Measurements from ENCODE around the gene FUCA1. TPM values are rescaled to one million over a fixed set of nuclear protein-coding genes. Genes with fewer than 3 reads are reported as not detected.

FUCA1 gene
- total RNA-seq: 1 to 10 TPM; 5.5 to 9.0 TPM

GRCh38 chr1:23867895-23868556 is at the start of gene FUCA1:
TSS of gene FUCA1 (minus strand) at chr1:23868290. CDS start at chr1:23868286, 4 bp downstream.
- no peaks in the 10 kb centered on the region for H3K36me3 Mint-ChIP-seq (ENCODE audit: insufficient read depth in 2 of 2)
- H3K27me3 Mint-ChIP-seq (ENCODE audit: low read depth): peaks cover 8% of the 10 kb centered on the region
- DNase-seq: peak; percentile 95 to 96
- peak; percentile 100 for ATAC-seq (replicated peaks in 1 of 2)
- peak within 1 kb of the TSS; percentile 74 to 86 for H3K4me3 Mint-ChIP-seq
- H3K9me3 Mint-ChIP-seq: no peaks in the 10 kb centered on the region
- peaks cover 21% of the 10 kb centered on the region for H3K4me1 Mint-ChIP-seq (ENCODE audit: low read depth)
- no peak within 1 kb of the TSS for H3K27ac Mint-ChIP-seq

- peak; percentile 94 to 97 for ATAC-seq (replicated peaks in 1 of 2)
- no peaks in the 10 kb centered on the region for H3K27me3 Mint-ChIP-seq (ENCODE audit: low read depth)
- H3K4me3 Mint-ChIP-seq: peak overlapping the region in 1 of 2 donors; percentile 47
- peaks cover 32% of the 10 kb centered on the region for H3K4me1 Mint-ChIP-seq (ENCODE audit: low read depth)
- no peak overlapping the region for H3K27ac Mint-ChIP-seq
- H3K36me3 Mint-ChIP-seq (ENCODE audit: insufficient read depth in 2 of 2): no peaks in the 10 kb centered on the region
- no peaks in the 10 kb centered on the region for H3K9me3 Mint-ChIP-seq
- peak; percentile 69 to 74 for DNase-seq
These were observed 48.4 kb upstream of the FUCA1 start for GRCh38 chr1:23916209-23917131.

GRCh38 chr1:23915466-23915865 is 47.4 kb upstream of the FUCA1 start:
- Mint-ChIP-seq H3K27me3 (ENCODE audit: low read depth) (no peaks in the 10 kb centered on the region), H3K27ac (no peak overlapping the region), H3K4me1 (ENCODE audit: low read depth) (peaks cover 42% of the 10 kb centered on the region), H3K36me3 (ENCODE audit: insufficient read depth in 2 of 2) (no peaks in the 10 kb centered on the region), H3K4me3 (no peak overlapping the region), H3K9me3 (no peaks in the 10 kb centered on the region)
- no peak for ATAC-seq (replicated peaks in 1 of 2)
- no peak for DNase-seq

GRCh38 chr1:23914921-23915320 is 46.8 kb upstream of the FUCA1 start:
- Mint-ChIP-seq H3K27me3 (ENCODE audit: low read depth) (no peaks in the 10 kb centered on the region), H3K4me1 (ENCODE audit: low read depth) (peaks cover 48% of the 10 kb centered on the region), H3K9me3 (no peaks in the 10 kb centered on the region), H3K4me3 (no peak overlapping the region), H3K36me3 (ENCODE audit: insufficient read depth in 2 of 2) (no peaks in the 10 kb centered on the region), H3K27ac (no peak overlapping the region)
- ATAC-seq (replicated peaks in 1 of 2): no peak
- no peak for DNase-seq

- peak; percentile 24 to 28 for DNase-seq
- peak within 1 kb of the TSS; percentile 4 to 64 for H3K4me3 Mint-ChIP-seq
- no peaks in the 10 kb centered on the region for H3K9me3 Mint-ChIP-seq
- no peaks in the 10 kb centered on the region for H3K36me3 Mint-ChIP-seq (ENCODE audit: insufficient read depth in 2 of 2)
- no peaks in the 10 kb centered on the region for H3K27me3 Mint-ChIP-seq (ENCODE audit: low read depth)
- ATAC-seq (replicated peaks in 1 of 2): peak; percentile 8 to 42
- peaks cover 63% of the 10 kb centered on the region for H3K4me1 Mint-ChIP-seq (ENCODE audit: low read depth)
- H3K27ac Mint-ChIP-seq: no peak within 1 kb of the TSS
These were observed 45.3 kb upstream of the FUCA1 start, which contains the start of gene CNR2 for GRCh38 chr1:23913212-23913880. TSS of gene CNR2 (minus strand) at chr1:23913362. CDS start at chr1:23875617, 37,745 bp downstream.

GRCh38 chr1:23911921-23912320 is 43.8 kb upstream of the FUCA1 start:
- H3K27me3 Mint-ChIP-seq (ENCODE audit: low read depth): no peaks in the 10 kb centered on the region
- peak overlapping the region; percentile 3 to 44 for H3K4me3 Mint-ChIP-seq
- DNase-seq (no peak), ATAC-seq (replicated peaks in 1 of 2) (no peak)
- no peaks in the 10 kb centered on the region for H3K36me3 Mint-ChIP-seq (ENCODE audit: insufficient read depth in 2 of 2)
- H3K9me3 Mint-ChIP-seq: no peaks in the 10 kb centered on the region
- H3K27ac Mint-ChIP-seq: no peak overlapping the region
- H3K4me1 Mint-ChIP-seq (ENCODE audit: low read depth): peaks cover 72% of the 10 kb centered on the region

GRCh38 chr1:23910553-23911246 is 42.6 kb upstream of the FUCA1 start:
- Mint-ChIP-seq H3K27ac (no peak overlapping the region), H3K27me3 (ENCODE audit: low read depth) (no peaks in the 10 kb centered on the region), H3K4me3 (peak overlapping the region; percentile 40 to 71), H3K36me3 (ENCODE audit: insufficient read depth in 2 of 2) (no peaks in the 10 kb centered on the region), H3K9me3 (no peaks in the 10 kb centered on the region), H3K4me1 (ENCODE audit: low read depth) (peaks cover 80% of the 10 kb centered on the region)
- ATAC-seq (replicated peaks in 1 of 2) (peak; percentile 31 to 33), DNase-seq (no peak)

- H3K27ac Mint-ChIP-seq: no peak overlapping the region
- ATAC-seq (replicated peaks in 1 of 2) (no peak), DNase-seq (no peak)
- H3K4me3 Mint-ChIP-seq: peak overlapping the region; percentile 24 to 71
- H3K4me1 Mint-ChIP-seq (ENCODE audit: low read depth): peaks cover 85% of the 10 kb centered on the region
- no peaks in the 10 kb centered on the region for H3K9me3 Mint-ChIP-seq
- no peaks in the 10 kb centered on the region for H3K27me3 Mint-ChIP-seq (ENCODE audit: low read depth)
- H3K36me3 Mint-ChIP-seq (ENCODE audit: insufficient read depth in 2 of 2): no peaks in the 10 kb centered on the region
These were observed 42.1 kb upstream of the FUCA1 start for GRCh38 chr1:23910144-23910543.

GRCh38 chr1:23909412-23909811 is 41.3 kb upstream of the FUCA1 start:
- no peak for DNase-seq
- Mint-ChIP-seq H3K9me3 (no peaks in the 10 kb centered on the region), H3K27me3 (ENCODE audit: low read depth) (no peaks in the 10 kb centered on the region), H3K27ac (no peak overlapping the region), H3K36me3 (ENCODE audit: insufficient read depth in 2 of 2) (no peaks in the 10 kb centered on the region), H3K4me3 (peak overlapping the region; percentile 6 to 71), H3K4me1 (ENCODE audit: low read depth) (peaks cover 92% of the 10 kb centered on the region)
- ATAC-seq (replicated peaks in 1 of 2): no peak

GRCh38 chr1:23908453-23909341 is 40.6 kb upstream of the FUCA1 start:
- H3K27ac Mint-ChIP-seq: no peak overlapping the region
- H3K27me3 Mint-ChIP-seq (ENCODE audit: low read depth): peaks cover under 1% of the 10 kb centered on the region
- ATAC-seq (replicated peaks in 1 of 2): no peak
- H3K9me3 Mint-ChIP-seq: no peaks in the 10 kb centered on the region
- no peaks in the 10 kb centered on the region for H3K36me3 Mint-ChIP-seq (ENCODE audit: insufficient read depth in 2 of 2)
- peak; percentile 41 to 45 for DNase-seq
- H3K4me1 Mint-ChIP-seq (ENCODE audit: low read depth): peaks cover 95% of the 10 kb centered on the region
- peak overlapping the region; percentile 6 to 71 for H3K4me3 Mint-ChIP-seq

GRCh38 chr1:23906731-23907130 is 38.6 kb upstream of the FUCA1 start:
- Mint-ChIP-seq H3K4me3 (peak overlapping the region in 1 of 2 donors; percentile 34), H3K27me3 (ENCODE audit: low read depth) (peaks cover 5% of the 10 kb centered on the region), H3K27ac (no peak overlapping the region), H3K36me3 (ENCODE audit: insufficient read depth in 2 of 2) (no peaks in the 10 kb centered on the region), H3K4me1 (ENCODE audit: low read depth) (peaks cover 78% of the 10 kb centered on the region), H3K9me3 (no peaks in the 10 kb centered on the region)
- ATAC-seq (replicated peaks in 1 of 2) (no peak), DNase-seq (no peak)

All from activated T-cell treated with anti-CD3 and anti-CD28 coated beads, Interleukin-2, amount 50 U/mL, for 72 hours (primary cell).